CD14-positive monocyte (primary cell): ENCODE data around the gene DPP7. TPM values are rescaled to one million over a fixed set of nuclear protein-coding genes. Genes with fewer than 3 reads are reported as not detected.
A peak's percentile ranks its signal among the peaks of the same experiment; 100 is the strongest.

Experiments used
- DNase-seq, 3 donors: peaks; one replicate each; pipeline ENCODE4 v3.0.0-alpha.2; 2011 to 2022
- H2AFZ ChIP-seq: 2 replicates; pipeline ENCODE4 v1.6.0; 2012; ENCODE audit warnings: mild to moderate bottlenecking, low read depth, low read length, inconsistent platforms; ENCODE audit not compliant: insufficient read depth, poor library complexity, severe bottlenecking
- H3K27ac ChIP-seq, 2 donors: 1 replicate in 1 of 2; 2 replicates in 1 of 2; pipeline ENCODE4 v1.5.1; 2012 to 2013; ENCODE audit warnings: low read length in 2 of 2, control low read depth in 1 of 2, inconsistent platforms in 1 of 2, low read depth in 1 of 2, mild to moderate bottlenecking in 1 of 2
- H3K27me3 ChIP-seq, 2 donors: one replicate each; pipeline versions ENCODE4 v1.6.0 to v1.6.1; 2011 to 2013; ENCODE audit warnings: low read length in 2 of 2; ENCODE audit not compliant: control insufficient read depth in 2 of 2, insufficient read depth in 2 of 2
- H3K36me3 ChIP-seq, 2 donors: replicated peaks in 1 of 2; 1 replicate in 1 of 2; 2 replicates in 1 of 2; pipeline versions ENCODE4 v1.5.1 to v1.6.1; 2012 to 2013; ENCODE audit warnings: low read length in 2 of 2, control low read depth in 1 of 2, inconsistent platforms in 1 of 2, mild to moderate bottlenecking in 1 of 2; ENCODE audit not compliant: insufficient read depth in 2 of 2, control insufficient read depth in 1 of 2
- H3K4me1 ChIP-seq, 2 donors: 1 replicate in 1 of 2; 2 replicates in 1 of 2; pipeline versions ENCODE4 v1.5.1 to v1.6.1; 2012 to 2013; ENCODE audit warnings: low read length in 2 of 2, control low read depth in 1 of 2, inconsistent platforms in 1 of 2, mild to moderate bottlenecking in 1 of 2, moderate library complexity in 1 of 2; ENCODE audit not compliant: insufficient read depth in 2 of 2, control insufficient read depth in 1 of 2
- H3K4me2 ChIP-seq: replicated peaks from 2 replicates; pipeline ENCODE3; 2012; ENCODE audit warnings: low read length, moderate library complexity, mild to moderate bottlenecking; ENCODE audit not compliant: poor library complexity, severe bottlenecking; ENCODE audit errors: extremely low read depth
- H3K4me3 ChIP-seq, 3 experiments: fragments of 200-600 bp in 1 of 3; sonication (generic) in 1 of 3; replicated peaks in 1 of 3; 1 replicate in 2 of 3; 2 replicates in 1 of 3; pipeline ENCODE4 v1.5.1; 2011 to 2013; ENCODE audit warnings: low read length in 3 of 3, mild to moderate bottlenecking in 3 of 3, control low read depth in 2 of 3, low read depth in 2 of 3, inconsistent platforms in 1 of 3, moderate library complexity in 1 of 3
- H3K79me2 ChIP-seq: 2 replicates; pipeline ENCODE4 v1.6.0; 2012; ENCODE audit warnings: mild to moderate bottlenecking, control low read depth, inconsistent platforms, low read length, moderate library complexity; ENCODE audit not compliant: insufficient read depth
- H3K9ac ChIP-seq: 2 replicates; pipeline ENCODE4 v1.6.0; 2017; ENCODE audit warnings: low read length, mild to moderate bottlenecking; ENCODE audit not compliant: insufficient read depth, poor library complexity, severe bottlenecking
- H3K9me3 ChIP-seq, 2 donors: replicated peaks in 1 of 2; 1 replicate in 1 of 2; 2 replicates in 1 of 2; pipeline versions ENCODE4 v1.5.1 to v1.6.1; 2012 to 2013; ENCODE audit warnings: low read length in 2 of 2, control low read depth in 1 of 2; ENCODE audit not compliant: control insufficient read depth in 1 of 2, insufficient read depth in 1 of 2
- H4K20me1 ChIP-seq: 2 replicates; pipeline ENCODE4 v1.6.0; 2012; ENCODE audit warnings: mild to moderate bottlenecking, low read length, control low read depth, moderate library complexity; ENCODE audit not compliant: insufficient read depth
- H3K27ac Mint-ChIP-seq, 7 donors: one replicate each; pipeline ENCODE4 v1.8.0; 2020; ENCODE audit warnings: mild to moderate bottlenecking in 7 of 7, mixed read lengths in 7 of 7, moderate library complexity in 6 of 7, inconsistent platforms in 2 of 7
- H3K27me3 Mint-ChIP-seq, 3 donors: one replicate each; pipeline ENCODE4 v1.8.0; 2021 to 2022; ENCODE audit warnings: low read depth in 3 of 3, mild to moderate bottlenecking in 3 of 3, mixed read lengths in 3 of 3, moderate library complexity in 3 of 3, inconsistent platforms in 1 of 3
- H3K36me3 Mint-ChIP-seq, 2 donors: one replicate each; pipeline ENCODE4 v1.8.0; 2020; ENCODE audit warnings: mixed read lengths in 2 of 2, inconsistent platforms in 1 of 2, mild to moderate bottlenecking in 1 of 2
- H3K4me1 Mint-ChIP-seq: one replicate; pipeline ENCODE4 v1.8.0; 2020; ENCODE audit warnings: mild to moderate bottlenecking, mixed read lengths
- H3K4me3 Mint-ChIP-seq, 2 donors: one replicate each; pipeline ENCODE4 v1.8.0; 2020; ENCODE audit warnings: mild to moderate bottlenecking in 2 of 2, mixed read lengths in 2 of 2, moderate library complexity in 1 of 2
- H3K9me3 Mint-ChIP-seq, 7 donors: one replicate each; pipeline ENCODE4 v1.8.0; 2020 to 2022; ENCODE audit warnings: mixed read lengths in 7 of 7, mild to moderate bottlenecking in 6 of 7, moderate library complexity in 6 of 7, inconsistent platforms in 2 of 7
- CTCF ChIP-seq: fragments of 200-600 bp; IDR thresholded peaks from one replicate; pipeline ENCODE4 v1.8.0; 2022; ENCODE audit warnings: antibody characterized with exemption, mild to moderate bottlenecking
- WGBS: methylation state at CpG from one replicate; pipeline ENCODE4 v1.1.5; 2013; ENCODE audit warnings: missing lambda C conversion rate; ENCODE audit not compliant: insufficient coverage; 5-methylcytosine and 5-hydroxymethylcytosine counted together
- intact Hi-C, 2 donors: fragments of 100-400 bp; cut with micrococcal nuclease; formaldehyde crosslinking; loops; one replicate each; pipeline versions ENCODE4 v1.15.0 to v1.15.1; 2023
- polyA plus RNA-seq, 3 donors: library from polyadenylated mRNA; depleted of rRNA in 1 of 3; unstranded in 2 of 3; stranded (reverse) in 1 of 3; fragments of 300-500 nt in 2 of 3; fragments of >200 nt in 1 of 3; fragmentation: Illumina TruSeq in 2 of 3; gene quantifications; 1 replicate in 2 of 3; 2 replicates in 1 of 3; pipeline ENCODE4 v1.2.3, GENCODE V29; 2012 to 2021

The DPP7 gene
- polyA plus RNA-seq, 3 donors: 68.3 to 287 (median 150) TPM

GRCh38 chr9:137129456-137130175 is 15.1 kb upstream of the DPP7 start:
- Mint-ChIP-seq H3K4me1 (peaks cover 26% of the 10 kb centered on the region), H3K27ac (peak overlapping the region in 4 of 7 donors; percentile 8 to 42 (median 27)), H3K36me3 (peaks cover 0 to 3% of the 10 kb centered on the region in 2 donors), H3K4me3 (peak overlapping the region; percentile 80 to 87), H3K27me3 (peaks cover 34 to 47% (median 38%) of the 10 kb centered on the region in 3 donors), H3K9me3 (peaks cover 3 to 19% (median 14%) of the 10 kb centered on the region in 7 donors)
- peaks cover 0 to 25% of the 10 kb centered on the region in 2 donors for H3K27me3 ChIP-seq
- H3K4me1 ChIP-seq: peaks cover 33 to 42% of the 10 kb centered on the region in 2 donors
- peak overlapping the region; percentile 60 for H3K9ac ChIP-seq
- peak overlapping the region; percentile 88 for H3K4me2 ChIP-seq
- TF ChIP-seq CTCF: no peak
- no peaks in the 10 kb centered on the region for H4K20me1 ChIP-seq
- intact Hi-C loops: loop anchor here in 1 of 2 donors (5.0 kb wide), 1 partner anchor 93 kb away; the partner anchor contains the start of gene RNF208
- peak overlapping the region in 1 of 2 donors; percentile 31 for H3K27ac ChIP-seq
- peak overlapping the region; percentile 92 for H2AFZ ChIP-seq
- H3K36me3 ChIP-seq: no peaks in the 10 kb centered on the region
- WGBS: under 1% methylated on average over 86 of the region's 86 CpGs
- peak; percentile 84 to 88 (median 85) for DNase-seq
- peaks cover 10 to 17% of the 10 kb centered on the region in 2 donors for H3K9me3 ChIP-seq
- peak overlapping the region; percentile 63 to 82 (median 67) for H3K4me3 ChIP-seq
- H3K79me2 ChIP-seq: no peaks in the 10 kb centered on the region

GRCh38 chr9:137128862-137129455 is 14.4 kb upstream of the DPP7 start:
- no peak overlapping the region for H3K27ac Mint-ChIP-seq
- no peaks in the 10 kb centered on the region for H3K36me3 ChIP-seq
- H3K36me3 Mint-ChIP-seq: peaks cover 0 to 3% of the 10 kb centered on the region in 2 donors
- H3K27me3 ChIP-seq: peaks cover 0 to 25% of the 10 kb centered on the region in 2 donors
- no peaks in the 10 kb centered on the region for H3K79me2 ChIP-seq
- peaks cover 10 to 17% of the 10 kb centered on the region in 2 donors for H3K9me3 ChIP-seq
- H3K4me3 ChIP-seq: peak overlapping the region; percentile 63 to 82 (median 67)
- peaks cover 28 to 42% (median 32%) of the 10 kb centered on the region in 3 donors for H3K27me3 Mint-ChIP-seq
- H3K4me2 ChIP-seq: peak overlapping the region; percentile 88
- peaks cover 26% of the 10 kb centered on the region for H3K4me1 Mint-ChIP-seq
- H3K4me3 Mint-ChIP-seq: peak overlapping the region; percentile 80 to 99
- intact Hi-C loops: loop anchor here in 1 of 2 donors (5.0 kb wide), 1 partner anchor 93 kb away; the partner anchor contains the start of gene RNF208
- H3K9ac ChIP-seq: peak overlapping the region; percentile 60
- peaks cover 33 to 42% of the 10 kb centered on the region in 2 donors for H3K4me1 ChIP-seq
- no peaks in the 10 kb centered on the region for H4K20me1 ChIP-seq
- no peak for TF ChIP-seq CTCF
- WGBS: 20% methylated on average over 29 of the region's 37 CpGs
- DNase-seq: no peak
- H3K27ac ChIP-seq: no peak overlapping the region
- H3K9me3 Mint-ChIP-seq: peaks cover 3 to 19% (median 14%) of the 10 kb centered on the region in 7 donors
- H2AFZ ChIP-seq: peak overlapping the region; percentile 92
